NCI-H2227 treated with DMSO at 0.1 percent for 48 hours (cell line): ENCODE data around the gene TMEM203.
A peak's percentile ranks its signal among the peaks of the same experiment; 100 is the strongest.
"Not testable (repeated sequence)": the region's sequence is repeated elsewhere in the genome, so short reads cannot be mapped to it uniquely, and the experiment has no call there.

ENCODE experiments used
- DNase-seq: peaks from one replicate; lab custom pipeline; 2025; lab: John Stamatoyannopoulos, UW

The TMEM203 gene, protein sequence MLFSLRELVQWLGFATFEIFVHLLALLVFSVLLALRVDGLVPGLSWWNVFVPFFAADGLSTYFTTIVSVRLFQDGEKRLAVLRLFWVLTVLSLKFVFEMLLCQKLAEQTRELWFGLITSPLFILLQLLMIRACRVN

DNA sequence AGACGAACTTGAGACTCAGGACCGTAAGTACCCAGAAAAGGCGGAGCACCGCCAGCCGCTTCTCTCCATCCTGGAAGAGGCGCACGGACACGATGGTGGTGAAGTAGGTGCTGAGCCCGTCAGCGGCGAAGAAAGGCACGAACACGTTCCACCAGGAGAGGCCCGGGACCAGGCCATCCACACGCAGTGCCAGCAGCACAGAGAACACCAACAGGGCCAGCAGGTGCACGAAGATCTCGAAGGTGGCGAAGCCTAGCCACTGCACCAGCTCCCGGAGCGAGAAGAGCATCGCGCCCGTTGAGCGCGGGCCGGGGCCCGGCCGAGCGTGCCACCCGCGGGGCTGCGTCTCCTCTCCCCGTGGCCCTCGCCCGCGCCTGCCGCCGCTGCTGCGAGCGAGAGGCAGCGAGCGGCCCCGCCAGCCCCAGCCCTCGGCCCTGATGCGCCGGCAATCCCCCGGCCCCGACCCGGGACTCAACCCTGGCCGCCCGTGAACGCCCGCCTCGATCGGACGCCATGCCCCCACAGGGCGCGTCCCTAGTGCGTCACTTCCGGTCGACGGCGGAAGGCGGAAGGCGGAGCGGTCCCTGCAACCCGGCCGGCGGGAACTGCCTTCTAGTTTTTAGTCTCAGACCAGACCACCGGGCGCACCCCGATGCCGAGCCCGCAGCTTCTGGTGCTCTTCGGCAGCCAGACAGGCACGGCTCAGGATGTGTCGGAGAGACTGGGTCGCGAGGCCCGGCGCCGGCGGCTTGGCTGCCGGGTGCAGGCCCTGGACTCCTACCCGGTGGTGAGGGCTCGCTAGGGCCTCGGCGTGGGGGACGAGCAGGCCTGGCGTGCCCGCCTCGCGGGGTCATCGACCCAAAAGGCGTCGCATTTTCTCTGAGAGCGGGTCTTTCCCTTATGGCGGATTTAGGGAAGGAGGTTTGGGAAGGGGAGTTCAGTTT, at the start of gene TMEM203, which contains the start of gene NDOR1:
TMEM203 (minus strand) TSS at position 523 of the 944 bp plus-strand sequence; CDS start at position 289, 234 bp downstream.
NDOR1 (plus strand) TSS at position 575 of the 944 bp plus-strand sequence; CDS start at position 653, 78 bp downstream.
- peak; percentile 54 for DNase-seq

DNA sequence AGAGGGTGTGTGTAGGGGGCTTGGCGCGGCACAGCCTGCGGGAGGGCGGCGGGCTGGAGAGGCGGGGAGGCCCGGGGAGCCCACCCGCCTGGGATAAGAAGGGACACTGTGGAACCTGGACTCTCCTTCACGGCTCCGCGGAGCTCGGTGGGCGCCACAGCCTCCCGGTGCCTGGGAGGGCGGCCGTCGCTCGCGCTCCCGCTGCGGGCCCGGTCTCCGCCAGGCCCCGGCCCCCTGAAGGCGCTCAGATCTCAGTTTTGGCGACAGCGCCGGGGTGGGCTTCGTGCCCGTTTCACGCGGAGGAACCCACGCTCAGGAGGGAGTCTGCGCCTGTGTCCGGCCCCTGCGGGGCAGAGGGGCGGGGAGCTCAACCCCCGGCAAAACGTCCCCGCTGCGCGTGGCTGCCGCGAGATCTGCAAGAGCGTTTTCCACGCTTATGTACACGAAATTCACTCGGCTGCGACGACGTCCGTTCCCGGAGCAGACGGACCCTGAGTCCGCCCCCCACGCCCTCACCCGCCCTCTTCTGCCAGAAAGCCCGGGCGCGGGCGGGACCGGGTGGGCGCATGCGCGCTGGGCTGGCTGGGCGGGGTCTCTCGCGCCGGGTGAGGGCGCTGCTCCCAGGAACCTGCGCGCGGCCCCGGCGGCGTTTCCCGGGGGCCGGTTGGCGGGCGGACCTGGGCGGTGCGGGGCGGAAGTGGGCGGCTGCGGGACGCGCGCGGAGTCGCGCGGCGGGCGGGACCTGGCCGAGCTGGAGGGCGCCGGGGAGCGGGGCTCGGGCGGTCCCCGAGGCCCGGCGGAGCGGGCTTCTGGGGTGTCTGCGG, 49.4 kb upstream of the TMEM203 start, which contains the start of gene NELFB:
NELFB (plus strand) TSS at position 704 of the 824 bp plus-strand sequence.
- peak; percentile 52 for DNase-seq

DNA sequence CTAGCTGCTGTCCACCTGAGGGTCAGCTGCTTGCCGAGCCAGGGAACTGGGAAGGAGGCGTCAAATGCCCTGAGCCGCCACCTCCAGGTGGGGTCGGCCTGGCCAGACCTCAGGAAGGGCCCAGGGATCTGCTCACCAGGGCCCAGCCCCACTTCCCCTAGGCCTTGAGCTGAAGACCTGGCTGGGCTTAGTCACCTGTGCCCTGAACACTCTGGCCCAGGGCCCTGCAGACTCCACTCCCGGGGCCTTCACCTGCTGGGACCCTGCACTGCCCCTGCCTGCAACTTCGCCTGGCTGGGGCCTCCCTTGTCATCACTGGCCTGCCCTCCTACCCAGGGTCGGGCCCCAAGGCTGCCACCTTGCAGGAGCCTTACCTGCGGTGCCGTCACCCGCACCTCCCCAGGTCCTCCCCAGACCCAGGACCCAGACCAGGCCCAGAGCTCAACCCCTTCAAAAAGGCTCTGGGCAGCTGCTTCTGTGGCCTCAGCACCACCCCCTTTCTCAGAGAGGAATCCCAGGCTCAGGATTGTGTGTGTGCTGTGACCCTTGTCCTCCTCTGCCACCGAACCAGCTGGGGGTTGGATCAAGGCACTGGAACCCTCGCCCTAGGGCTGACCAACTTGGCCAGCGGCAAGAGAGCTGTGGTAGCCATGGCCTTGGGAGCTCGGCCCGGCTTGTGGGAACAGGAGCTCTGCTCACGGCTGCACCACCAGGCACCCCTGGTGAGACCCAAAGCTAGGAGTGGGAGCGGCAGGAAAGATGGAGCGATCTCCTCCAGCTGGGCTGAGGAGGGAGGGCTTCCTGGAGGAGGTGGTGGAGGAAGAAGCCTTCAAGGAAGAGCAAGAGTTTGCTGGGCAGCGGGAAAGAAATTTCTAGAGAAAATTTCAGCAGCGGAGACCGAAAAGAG, 48.5 kb upstream of the TMEM203 start:
- no peak for DNase-seq

DNA sequence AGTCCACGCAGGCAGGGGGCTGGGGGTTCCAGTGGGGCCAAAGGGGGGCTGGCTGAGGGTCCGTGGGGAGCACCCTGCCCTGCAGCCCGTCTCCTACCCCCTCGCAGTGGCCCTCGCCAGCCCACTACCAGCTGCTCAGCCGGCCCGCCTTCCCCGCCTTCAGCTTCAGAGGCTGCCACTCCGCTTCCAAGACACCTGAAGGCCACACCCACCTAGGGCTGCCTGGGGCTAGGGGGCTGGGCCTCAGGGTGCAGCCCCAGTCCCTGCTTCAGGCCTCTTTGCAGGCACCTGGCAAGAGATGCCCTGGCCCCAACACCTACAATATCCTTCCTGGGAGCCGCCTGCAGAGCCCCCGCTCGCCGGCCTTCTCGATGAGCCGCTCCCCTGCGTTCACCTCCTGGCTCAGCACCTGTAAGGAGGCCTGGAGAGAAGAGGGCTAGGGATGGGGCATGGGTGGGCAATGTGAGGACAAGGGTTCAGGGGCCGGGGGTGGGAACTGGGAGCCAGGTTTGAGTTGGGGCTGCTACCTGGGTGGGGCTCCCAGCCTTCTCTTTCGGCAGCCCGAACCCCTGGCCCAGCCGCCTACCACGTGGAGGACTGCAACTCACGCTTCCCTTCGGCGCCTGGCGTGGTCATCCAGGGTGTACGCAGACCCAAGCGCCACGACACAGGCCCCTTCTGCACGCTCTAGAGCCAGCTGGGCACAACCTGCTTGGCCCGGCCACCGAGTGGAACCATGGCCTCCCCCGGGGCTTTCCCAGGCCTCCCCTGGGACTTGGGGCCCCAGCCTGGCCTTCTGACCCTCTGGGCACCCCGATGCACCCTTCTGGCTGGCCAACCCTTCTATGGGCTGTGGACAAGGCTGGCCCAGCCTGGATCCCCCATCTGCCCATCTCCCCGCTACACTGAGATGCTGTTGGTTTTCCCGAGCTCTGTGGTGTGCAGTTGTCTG, 47.4 kb upstream of the TMEM203 start:
- no peak for DNase-seq

DNA sequence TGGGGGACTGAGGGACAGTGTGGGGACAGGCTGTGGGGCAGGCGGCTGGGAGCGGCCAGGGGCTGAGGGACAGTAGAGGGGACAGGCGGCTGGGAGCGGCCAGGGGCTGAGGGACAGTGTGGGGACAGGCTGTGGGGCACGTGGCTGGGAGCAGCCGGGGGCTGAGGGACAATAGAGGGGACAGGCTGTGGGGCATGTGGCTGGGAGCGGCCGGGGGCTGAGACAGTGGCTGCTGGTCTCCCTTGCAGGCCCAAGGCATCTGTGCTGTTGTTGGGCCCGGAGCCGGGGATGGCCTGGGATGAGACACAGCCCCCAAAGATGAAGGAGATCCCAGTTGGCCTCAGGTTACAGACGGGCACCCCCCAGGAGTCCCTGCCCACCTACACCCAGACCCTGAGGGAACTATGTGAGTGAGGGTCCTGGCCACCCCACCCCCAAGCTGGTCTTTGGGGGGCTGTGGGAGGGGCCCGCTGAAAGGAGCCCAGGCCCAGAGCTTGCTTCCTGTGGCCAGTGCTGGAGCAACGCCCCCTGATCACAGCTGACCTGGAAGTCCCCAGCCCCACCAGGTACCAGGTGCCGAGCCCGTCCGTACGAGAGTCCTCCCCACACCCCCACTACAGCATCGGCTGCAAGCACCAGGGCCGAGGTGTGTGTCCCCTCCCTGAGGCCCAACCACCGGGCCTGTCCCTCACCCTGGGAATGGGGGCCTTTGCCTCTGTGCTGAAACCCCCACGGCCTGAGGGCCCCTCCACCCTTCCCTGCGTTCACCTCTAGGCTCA, 46.2 kb upstream of the TMEM203 start:
- no peak for DNase-seq

DNA sequence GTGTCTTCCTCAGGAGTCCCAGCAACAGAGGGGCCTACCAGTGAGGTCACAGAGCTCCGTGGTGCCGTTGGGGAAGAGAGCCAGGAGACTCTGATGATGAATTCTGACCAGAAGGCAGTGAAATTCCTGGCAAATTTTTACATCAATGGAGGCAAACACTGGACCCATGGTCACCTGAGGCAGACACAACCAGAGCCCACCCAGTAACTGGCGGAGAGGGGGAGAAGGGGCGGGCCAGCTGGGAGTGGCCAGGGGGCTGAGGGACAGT, 45.7 kb upstream of the TMEM203 start, which contains the start of gene STPG3:
STPG3 (plus strand) TSS at position 93 of the 268 bp plus-strand sequence; CDS start at position 94, 1 bp downstream.
- no peak for DNase-seq

DNA sequence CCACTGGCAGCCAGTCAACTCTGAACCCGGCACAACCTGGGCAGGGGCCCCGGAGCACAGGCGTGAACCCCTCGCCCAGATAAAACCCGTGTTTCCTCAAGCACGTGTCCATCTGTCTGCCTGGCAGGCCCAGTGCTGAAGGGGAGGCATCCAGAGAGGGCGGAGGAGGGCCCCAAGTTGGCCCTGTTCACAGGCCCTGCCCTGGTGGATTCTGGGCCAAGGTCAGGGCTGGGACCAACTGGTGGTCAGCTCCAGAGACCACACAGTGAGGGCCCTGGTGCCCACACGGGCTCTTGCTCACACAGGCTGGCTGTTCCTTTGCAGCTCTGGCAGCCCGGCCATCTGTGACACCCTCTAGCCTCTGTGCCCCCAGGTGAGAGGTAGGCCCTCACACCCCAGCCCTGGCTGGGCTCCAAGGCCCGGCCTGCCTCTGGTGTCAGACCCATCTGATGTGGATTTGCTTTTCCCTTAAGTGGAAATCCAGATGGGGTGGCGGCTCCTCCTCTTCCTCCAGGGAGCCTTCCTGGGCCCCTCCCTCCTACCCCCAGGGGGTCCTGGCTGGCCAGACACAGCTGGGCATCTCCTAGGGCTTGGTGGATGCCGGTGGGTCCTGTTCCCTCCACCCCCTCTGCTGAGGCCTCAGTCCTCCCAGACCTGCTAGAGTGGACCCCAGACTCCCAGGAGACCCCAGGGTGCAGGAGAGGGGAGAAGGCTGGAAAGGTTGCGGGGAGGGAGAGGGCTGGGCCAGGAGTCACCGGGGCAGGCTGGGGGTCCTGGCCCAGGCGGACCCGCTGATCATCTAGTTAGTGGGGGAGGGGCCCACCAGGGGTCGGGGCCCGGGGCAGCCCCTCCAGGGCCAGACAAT, 45.1 kb upstream of the TMEM203 start:
- DNase-seq = no peak

DNA sequence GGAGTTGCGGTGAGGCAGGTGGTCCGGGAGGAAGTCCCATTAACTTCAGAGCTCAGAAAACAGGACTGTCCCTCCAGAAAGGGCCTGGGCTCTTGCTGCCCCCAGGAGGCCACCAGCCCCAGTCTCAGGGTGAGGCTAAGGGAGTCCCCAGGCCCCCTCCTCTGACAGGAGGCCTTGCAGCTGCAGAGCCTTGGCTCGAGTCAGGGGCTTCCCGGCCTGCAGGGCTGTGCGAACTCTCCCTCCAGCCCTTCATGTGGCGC, 42.4 kb upstream of the TMEM203 start:
- DNase-seq = no peak

DNA sequence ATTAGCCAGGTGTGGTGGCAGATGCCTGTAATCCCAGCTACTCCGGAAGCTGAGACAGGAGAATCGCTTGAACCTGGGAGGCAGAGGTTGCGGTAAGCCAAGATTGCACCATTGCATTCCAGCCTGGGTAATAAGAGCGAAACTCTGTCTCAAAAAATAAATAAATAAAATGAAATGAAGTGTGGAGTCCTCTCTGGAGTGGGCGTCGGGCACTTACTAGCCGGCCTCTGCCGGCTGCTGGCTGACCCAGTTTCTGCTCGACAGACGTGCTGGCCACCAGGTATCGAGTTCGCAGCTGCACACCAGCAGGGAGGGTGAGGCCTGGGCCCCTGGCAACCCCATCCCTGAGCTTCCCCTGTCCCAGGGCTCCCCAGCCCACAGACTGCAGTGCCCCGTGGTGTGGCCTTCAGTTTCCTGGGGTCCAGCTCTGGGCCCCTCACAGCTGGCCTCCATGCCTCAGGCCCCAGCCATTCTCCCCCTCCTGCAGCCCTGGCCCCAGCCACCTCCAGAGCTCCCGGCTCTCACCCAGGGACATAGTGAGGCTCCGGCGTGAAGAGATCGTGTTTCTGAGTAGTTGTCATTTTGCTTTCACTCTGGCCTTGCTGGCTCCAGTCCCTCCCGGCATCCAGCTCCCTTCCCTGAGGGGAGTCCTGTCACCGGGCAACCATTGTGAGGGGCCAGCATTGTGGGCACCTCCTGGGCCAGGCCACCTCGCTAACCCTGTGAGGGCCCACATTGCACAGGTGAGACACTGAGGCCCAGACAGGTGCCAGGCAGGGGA, 41.9 kb upstream of the TMEM203 start:
- DNase-seq = no peak

DNA sequence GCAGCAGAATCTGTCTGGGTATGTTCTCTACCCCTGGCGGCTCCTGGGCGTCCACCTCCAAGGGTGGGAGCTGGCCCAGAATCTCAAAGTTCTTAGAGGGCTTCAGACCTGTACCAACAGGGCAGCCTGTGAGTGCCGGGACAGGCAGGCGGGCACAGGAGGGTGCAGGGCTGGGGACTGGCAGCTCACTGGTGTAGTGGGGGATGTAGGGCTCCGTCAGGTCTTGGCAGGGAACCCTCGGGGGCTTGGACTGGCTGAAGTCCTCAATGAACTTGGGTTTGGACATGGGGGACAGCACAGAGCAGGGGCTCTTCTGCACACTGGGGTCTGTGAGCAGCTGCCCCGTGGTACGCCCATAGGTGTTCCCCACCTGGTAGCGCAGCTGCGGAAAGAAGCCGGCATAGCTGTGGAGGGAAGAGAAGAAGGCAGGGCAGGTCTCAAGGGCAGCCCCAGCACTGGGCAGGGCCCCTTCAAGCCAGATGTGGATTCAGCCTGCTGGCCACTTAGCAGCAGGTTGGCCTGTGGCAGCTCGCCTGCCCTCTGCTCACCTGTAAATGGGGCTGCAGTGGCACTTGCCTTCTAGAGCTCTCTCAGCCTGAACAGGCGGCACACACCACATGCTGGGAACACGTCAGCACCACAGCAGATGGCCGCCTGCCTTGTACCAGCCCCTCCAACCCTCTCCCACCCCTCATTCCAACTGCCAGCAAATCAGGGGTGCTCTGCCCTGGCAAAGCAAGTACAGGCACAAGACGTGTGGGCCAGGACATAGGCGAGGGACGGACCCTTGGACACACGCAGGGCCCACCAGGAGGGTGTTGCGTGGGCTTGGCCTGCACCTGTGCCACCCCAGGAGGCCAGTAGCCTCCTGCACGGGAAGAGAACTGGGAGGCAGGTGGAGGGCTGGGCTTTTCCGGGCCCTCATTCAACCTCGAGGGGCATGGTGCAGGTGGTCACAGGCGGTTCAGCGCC, 40.3 kb upstream of the TMEM203 start:
- no peak for DNase-seq

DNA sequence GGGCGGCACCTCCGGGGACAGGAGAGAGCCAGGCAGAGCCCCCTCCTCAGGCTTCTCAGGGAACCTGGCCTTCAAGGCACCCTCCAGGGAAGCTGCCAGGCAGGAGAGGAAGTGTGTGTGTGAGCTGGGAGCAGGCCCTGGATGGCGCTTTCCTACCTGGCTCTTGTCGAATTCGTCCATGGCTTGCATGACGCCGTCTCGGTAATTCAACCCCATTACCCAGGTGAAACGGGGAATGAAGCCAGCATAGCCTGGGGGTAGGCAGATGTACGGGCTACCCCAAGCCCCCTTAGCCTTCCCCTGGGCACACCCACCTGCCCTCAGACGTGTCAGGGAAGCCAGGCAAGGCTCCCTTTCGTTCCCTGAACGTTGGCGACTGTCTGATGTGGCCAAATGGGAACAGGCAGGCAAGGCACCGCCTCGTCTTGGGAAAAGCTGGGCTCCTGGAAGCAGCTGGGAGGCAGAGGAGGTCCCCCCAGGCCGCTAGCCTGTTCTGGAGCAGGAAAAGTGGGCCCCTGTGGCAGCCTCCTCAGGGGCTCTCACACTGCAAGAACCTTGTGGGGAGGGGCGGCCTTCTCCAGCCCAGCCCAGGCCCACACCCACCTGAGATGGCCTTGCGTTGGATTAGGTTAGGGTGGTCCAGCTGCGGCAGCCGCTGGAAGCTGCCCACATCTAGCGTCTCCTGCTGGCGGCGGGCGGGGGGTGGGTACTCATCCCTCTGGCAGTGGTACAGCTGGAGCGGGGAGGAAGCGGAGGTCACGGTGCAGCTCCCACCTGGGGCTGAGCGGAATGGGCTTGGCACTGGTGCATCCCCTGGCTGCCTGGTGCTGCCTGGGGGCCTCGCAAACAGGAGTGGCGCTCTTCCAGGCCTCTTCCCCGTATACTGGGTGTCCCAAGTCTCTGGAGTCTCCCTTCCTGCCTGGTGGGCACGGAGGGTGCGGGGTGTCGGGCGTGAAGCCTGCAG, 39.3 kb upstream of the TMEM203 start:
- DNase-seq = no peak

DNA sequence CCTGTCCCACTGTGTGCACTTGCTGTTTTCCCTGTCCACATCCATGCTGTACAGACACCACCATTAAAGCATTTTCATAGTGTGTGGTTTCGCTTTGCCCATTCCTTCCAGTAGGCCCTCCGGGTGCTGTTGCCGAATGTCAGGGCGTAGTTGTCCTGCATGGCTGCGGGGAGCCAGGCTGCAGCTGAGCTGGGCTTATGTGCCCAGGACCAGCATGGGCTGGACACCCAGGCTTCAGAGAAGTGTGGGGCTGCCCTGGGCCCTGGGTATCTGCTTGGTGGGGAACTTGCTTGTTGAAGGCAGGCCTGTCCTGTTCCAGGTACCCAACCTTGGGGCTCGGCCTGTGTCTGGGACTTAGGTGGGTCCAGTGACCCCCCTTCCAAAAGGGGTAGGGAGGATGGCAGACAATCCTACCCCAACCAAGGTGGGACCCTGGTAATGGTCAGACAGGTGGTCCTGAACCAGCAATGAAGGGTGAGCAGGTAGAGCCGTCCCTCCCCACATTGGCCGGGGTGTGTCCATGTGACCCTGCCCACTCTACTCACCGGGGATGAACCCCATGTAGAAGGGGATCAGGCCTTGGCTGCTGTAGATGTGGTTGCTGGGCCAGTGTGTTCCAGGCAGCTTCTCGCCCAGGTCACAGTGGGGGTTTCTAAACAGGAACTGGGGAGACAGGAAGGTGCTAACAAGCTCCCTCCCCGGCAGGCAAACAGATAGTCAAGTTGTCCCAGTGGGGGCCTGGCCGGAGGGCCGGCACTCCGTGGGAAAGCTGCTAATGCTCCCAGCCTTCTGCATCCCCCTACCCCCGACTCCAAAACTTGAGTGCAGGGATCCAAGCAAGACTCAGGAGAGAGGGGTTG, 38.4 kb upstream of the TMEM203 start:
- DNase-seq = no peak

DNA sequence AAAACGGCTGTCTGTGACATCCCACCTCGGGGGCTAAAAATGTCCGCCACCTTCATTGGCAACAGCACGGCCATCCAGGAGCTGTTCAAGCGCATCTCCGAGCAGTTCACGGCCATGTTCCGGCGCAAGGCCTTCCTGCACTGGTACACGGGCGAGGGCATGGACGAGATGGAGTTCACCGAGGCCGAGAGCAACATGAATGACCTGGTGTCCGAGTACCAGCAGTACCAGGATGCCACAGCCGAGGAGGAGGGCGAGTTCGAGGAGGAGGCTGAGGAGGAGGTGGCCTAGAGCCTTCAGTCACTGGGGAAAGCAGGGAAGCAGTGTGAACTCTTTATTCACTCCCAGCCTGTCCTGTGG, 37.8 kb upstream of the TMEM203 start:
- DNase-seq = not testable (repeated sequence)
